Liver (tissue), 9 donors: ENCODE results near the gene SOX6. TPM values are rescaled to one million over a fixed set of nuclear protein-coding genes. Genes with fewer than 3 reads are reported as not detected.

Source experiments
- DNase-seq: peaks from one replicate; pipeline ENCODE4 v3.0.0-alpha.2; 2017; ENCODE audit warnings: low spot score
- H3K27ac ChIP-seq, 2 donors: one replicate each; pipeline ENCODE4 v1.7.0; 2013; ENCODE audit warnings: inconsistent platforms in 2 of 2, low read length in 2 of 2, control low read depth in 1 of 2, low read depth in 1 of 2, mild to moderate bottlenecking in 1 of 2
- H3K27me3 ChIP-seq, 4 donors: one replicate each; pipeline versions ENCODE4 v1.6.1 to v1.7.0; 2013; ENCODE audit warnings: low read length in 3 of 4, inconsistent platforms in 1 of 4, mild to moderate bottlenecking in 1 of 4, moderate library complexity in 1 of 4; ENCODE audit not compliant: control insufficient read depth in 4 of 4, insufficient read depth in 4 of 4
- H3K36me3 ChIP-seq, 4 donors: one replicate each; pipeline versions ENCODE4 v1.6.1 to v1.7.0; 2013; ENCODE audit warnings: low read length in 3 of 4, mild to moderate bottlenecking in 3 of 4, low read depth in 1 of 4, moderate library complexity in 1 of 4; ENCODE audit not compliant: control insufficient read depth in 4 of 4, insufficient read depth in 3 of 4
- H3K4me1 ChIP-seq, 4 donors: one replicate each; pipeline versions ENCODE4 v1.6.1 to v1.7.0; 2013; ENCODE audit warnings: low read length in 3 of 4, mild to moderate bottlenecking in 3 of 4, moderate library complexity in 1 of 4; ENCODE audit not compliant: control insufficient read depth in 4 of 4, insufficient read depth in 4 of 4
- H3K4me3 ChIP-seq, 3 donors: one replicate each; pipeline versions ENCODE4 v1.6.1 to v1.7.0; 2013; ENCODE audit warnings: low read length in 3 of 3, control low read depth in 1 of 3, low read depth in 1 of 3, mild to moderate bottlenecking in 1 of 3
- H3K9ac ChIP-seq, 2 donors: one replicate each; pipeline ENCODE4 v1.7.0; 2013; ENCODE audit warnings: low read length in 2 of 2, mild to moderate bottlenecking in 2 of 2, moderate library complexity in 2 of 2, control low read depth in 1 of 2, low read depth in 1 of 2
- H3K9me3 ChIP-seq, 4 donors: one replicate each; pipeline versions ENCODE4 v1.6.1 to v1.7.0; 2013; ENCODE audit warnings: low read length in 3 of 4; ENCODE audit not compliant: control insufficient read depth in 4 of 4
- ATF3 ChIP-seq: IDR thresholded peaks from 2 replicates; pipeline ENCODE4 v1.6.1; 2016; ENCODE audit warnings: antibody characterized with exemption
- FOXA1 ChIP-seq: IDR thresholded peaks from 2 replicates; pipeline ENCODE4 v1.6.1; 2016; ENCODE audit warnings: antibody characterized with exemption
- FOXA2 ChIP-seq: IDR thresholded peaks from 2 replicates; pipeline ENCODE4 v1.6.1; 2016; ENCODE audit warnings: antibody characterized with exemption
- GABPA ChIP-seq, 2 donors: IDR thresholded peaks in 1 of 2; conservative IDR thresholded peaks in 1 of 2; 2 replicates each; pipeline ENCODE4 v1.6.1; 2016; ENCODE audit warnings: antibody characterized with exemption in 2 of 2, mild to moderate bottlenecking in 1 of 2, moderate library complexity in 1 of 2
- HNF4A ChIP-seq, 2 donors: conservative IDR thresholded peaks; 2 replicates each; pipeline ENCODE4 v1.6.1; 2016; ENCODE audit warnings: antibody characterized with exemption in 2 of 2, mild to moderate bottlenecking in 2 of 2
- JUND ChIP-seq, 2 donors: IDR thresholded peaks; 2 replicates each; pipeline ENCODE4 v1.6.1; 2016; ENCODE audit warnings: antibody characterized with exemption in 2 of 2
- MAX ChIP-seq: IDR thresholded peaks from 2 replicates; pipeline ENCODE4 v1.6.1; 2016; ENCODE audit warnings: antibody characterized with exemption
- NR2F2 ChIP-seq: IDR thresholded peaks from 2 replicates; pipeline ENCODE4 v1.6.1; 2016; ENCODE audit warnings: antibody characterized with exemption
- RAD21 ChIP-seq, 2 donors: IDR thresholded peaks; 2 replicates each; pipeline ENCODE4 v1.6.1; 2016; ENCODE audit warnings: antibody characterized with exemption in 2 of 2, mild to moderate bottlenecking in 2 of 2
- RXRA ChIP-seq, 2 donors: IDR thresholded peaks; 2 replicates each; pipeline ENCODE4 v1.6.1; 2017 to 2018; ENCODE audit warnings: antibody characterized with exemption in 2 of 2, mild to moderate bottlenecking in 1 of 2
- SP1 ChIP-seq: IDR thresholded peaks from 2 replicates; pipeline ENCODE4 v1.6.1; 2018; ENCODE audit warnings: antibody characterized with exemption, mild to moderate bottlenecking
- TAF1 ChIP-seq: conservative IDR thresholded peaks from 2 replicates; pipeline ENCODE4 v1.6.1; 2016; ENCODE audit warnings: antibody characterized with exemption, mild to moderate bottlenecking
- YY1 ChIP-seq: IDR thresholded peaks from 2 replicates; pipeline ENCODE4 v1.6.1; 2016; ENCODE audit warnings: antibody characterized with exemption, mild to moderate bottlenecking
- ZBTB33 ChIP-seq: IDR thresholded peaks from 2 replicates; pipeline ENCODE4 v1.6.1; 2016; ENCODE audit warnings: antibody characterized with exemption
- WGBS: extraction: QIAGEN DNeasy Blood & Tissue Kit; methylation state at CpG from one replicate; pipeline ENCODE4 v1.1.7; 2013; 5-methylcytosine and 5-hydroxymethylcytosine counted together
- polyA plus RNA-seq, 2 donors: library from polyadenylated mRNA; stranded (reverse) in 1 of 2; unstranded in 1 of 2; fragments of 200-250 nt in 1 of 2; fragments of >200 nt in 1 of 2; fragmentation: Nextera tagmentation in 1 of 2; extraction: Ambion mirVana in 1 of 2; gene quantifications; one replicate each; pipeline versions ENCODE4 v1.2.1 to v1.2.3, GENCODE V29; 2013 to 2015
- total RNA-seq, 2 donors: library from RNA; depleted of rRNA; stranded (reverse); fragments of >200 nt; gene quantifications; one replicate each; pipeline ENCODE4 v1.2.3, GENCODE V29; 2014
- donor health status: healthy.
- donor health status: healthy.
- donor health status: healthy.
- donor health status: healthy.
- donor health status: healthy.

The SOX6 gene
- total and polyA plus RNA-seq, 4 donors, result 2.4 to 111 (median 14.8) TPM

- no peaks in the 10 kb centered on the region for H3K4me1 ChIP-seq
- no peak for DNase-seq
- H3K9me3 ChIP-seq, result no peaks in the 10 kb centered on the region
- H3K4me3 ChIP-seq, result no peak overlapping the region
- 87% methylated on average over 2 of the region's 2 CpGs for WGBS
- no peak overlapping the region for H3K9ac ChIP-seq
- H3K27ac ChIP-seq, result no peak overlapping the region
- no peak for TF ChIP-seq SP1
- no peak for TF ChIP-seq FOXA1
- TF ChIP-seq NR2F2, result no peak
- no peak for TF ChIP-seq ZBTB33
- no peak for TF ChIP-seq FOXA2
- no peak for TF ChIP-seq HNF4A (conservative IDR thresholded peaks at IDR 0.05)
- no peak for TF ChIP-seq YY1
- no peak for TF ChIP-seq RXRA (IDR thresholded peaks at IDR 0.05)
- no peak for TF ChIP-seq MAX
- no peak for TF ChIP-seq JUND (IDR thresholded peaks at IDR 0.05)
- H3K27me3 ChIP-seq, result no peaks in the 10 kb centered on the region
- H3K36me3 ChIP-seq, result peaks cover 0 to 13% (median under 1%) of the 10 kb centered on the region in 4 donors
Observed at GRCh38 chr11:16043617-16044016, 312.7 kb downstream of the SOX6 start.

- Histone ChIP-seq H3K4me3 (no peak overlapping the region), H3K9me3 (no peaks in the 10 kb centered on the region), H3K27ac (no peak overlapping the region), H3K9ac (no peak overlapping the region), H3K36me3 (peaks cover 0 to 6% (median under 1%) of the 10 kb centered on the region in 4 donors), H3K27me3 (no peaks in the 10 kb centered on the region), H3K4me1 (no peaks in the 10 kb centered on the region)
- WGBS, result 87% methylated on average over 1 of the region's 1 CpG
- TF ChIP-seq RAD21 (IDR thresholded peaks at IDR 0.05) (peak; percentile 30 to 56), MAX (no peak)
- no peak for DNase-seq
Observed at GRCh38 chr11:16041207-16041606, 315.1 kb downstream of the SOX6 start.

- H3K27ac ChIP-seq, result no peak overlapping the region
Observed at GRCh38 chr11:16040151-16040550, 316.2 kb downstream of the SOX6 start.

More at GRCh38 chr11:16040151-16040550, 316.2 kb downstream of the SOX6 start:
- Histone ChIP-seq H3K9me3 (no peaks in the 10 kb centered on the region), H3K27me3 (no peaks in the 10 kb centered on the region), H3K4me3 (no peak overlapping the region), H3K9ac (no peak overlapping the region), H3K36me3 (peaks cover 0 to 5% (median 0%) of the 10 kb centered on the region in 4 donors), H3K4me1 (no peaks in the 10 kb centered on the region)
- no peak for DNase-seq
- TF ChIP-seq FOXA1 (no peak), RXRA (IDR thresholded peaks at IDR 0.05) (no peak), NR2F2 (no peak), ZBTB33 (no peak), JUND (IDR thresholded peaks at IDR 0.05) (no peak), GABPA (IDR thresholded peaks at IDR 0.05 in 1 of 2, conservative IDR thresholded peaks at IDR 0.05 in 1 of 2) (no peak), FOXA2 (no peak), TAF1 (no peak), RAD21 (IDR thresholded peaks at IDR 0.05) (no peak), ATF3 (no peak)
- 98% methylated on average over 1 of the region's 1 CpG for WGBS
